Liver (tissue), 9 donors: ENCODE results near the gene DUOXA2. TPM values are rescaled to one million over a fixed set of nuclear protein-coding genes. Genes with fewer than 3 reads are reported as not detected.

Experiments used
- DNase-seq: peaks from one replicate; pipeline ENCODE4 v3.0.0-alpha.2; 2017; ENCODE audit warnings: low spot score
- H3K27ac ChIP-seq, 2 donors: one replicate each; pipeline ENCODE4 v1.7.0; 2013; ENCODE audit warnings: inconsistent platforms in 2 of 2, low read length in 2 of 2, control low read depth in 1 of 2, low read depth in 1 of 2, mild to moderate bottlenecking in 1 of 2
- H3K27me3 ChIP-seq, 4 donors: one replicate each; pipeline versions ENCODE4 v1.6.1 to v1.7.0; 2013; ENCODE audit warnings: low read length in 3 of 4, inconsistent platforms in 1 of 4, mild to moderate bottlenecking in 1 of 4, moderate library complexity in 1 of 4; ENCODE audit not compliant: control insufficient read depth in 4 of 4, insufficient read depth in 4 of 4
- H3K36me3 ChIP-seq, 4 donors: one replicate each; pipeline versions ENCODE4 v1.6.1 to v1.7.0; 2013; ENCODE audit warnings: low read length in 3 of 4, mild to moderate bottlenecking in 3 of 4, low read depth in 1 of 4, moderate library complexity in 1 of 4; ENCODE audit not compliant: control insufficient read depth in 4 of 4, insufficient read depth in 3 of 4
- H3K4me1 ChIP-seq, 4 donors: one replicate each; pipeline versions ENCODE4 v1.6.1 to v1.7.0; 2013; ENCODE audit warnings: low read length in 3 of 4, mild to moderate bottlenecking in 3 of 4, moderate library complexity in 1 of 4; ENCODE audit not compliant: control insufficient read depth in 4 of 4, insufficient read depth in 4 of 4
- H3K4me3 ChIP-seq, 3 donors: one replicate each; pipeline versions ENCODE4 v1.6.1 to v1.7.0; 2013; ENCODE audit warnings: low read length in 3 of 3, control low read depth in 1 of 3, low read depth in 1 of 3, mild to moderate bottlenecking in 1 of 3
- H3K9ac ChIP-seq, 2 donors: one replicate each; pipeline ENCODE4 v1.7.0; 2013; ENCODE audit warnings: low read length in 2 of 2, mild to moderate bottlenecking in 2 of 2, moderate library complexity in 2 of 2, control low read depth in 1 of 2, low read depth in 1 of 2
- H3K9me3 ChIP-seq, 4 donors: one replicate each; pipeline versions ENCODE4 v1.6.1 to v1.7.0; 2013; ENCODE audit warnings: low read length in 3 of 4; ENCODE audit not compliant: control insufficient read depth in 4 of 4
- EGR1 ChIP-seq, 2 donors: IDR thresholded peaks; 2 replicates each; pipeline ENCODE4 v1.6.1; 2016 to 2018; ENCODE audit warnings: antibody characterized with exemption in 2 of 2, low read depth in 2 of 2
- FOXA1 ChIP-seq: IDR thresholded peaks from 2 replicates; pipeline ENCODE4 v1.6.1; 2016; ENCODE audit warnings: antibody characterized with exemption
- FOXA2 ChIP-seq: IDR thresholded peaks from 2 replicates; pipeline ENCODE4 v1.6.1; 2016; ENCODE audit warnings: antibody characterized with exemption
- GABPA ChIP-seq, 2 donors: IDR thresholded peaks in 1 of 2; conservative IDR thresholded peaks in 1 of 2; 2 replicates each; pipeline ENCODE4 v1.6.1; 2016; ENCODE audit warnings: antibody characterized with exemption in 2 of 2, mild to moderate bottlenecking in 1 of 2, moderate library complexity in 1 of 2
- HNF4A ChIP-seq, 2 donors: conservative IDR thresholded peaks; 2 replicates each; pipeline ENCODE4 v1.6.1; 2016; ENCODE audit warnings: antibody characterized with exemption in 2 of 2, mild to moderate bottlenecking in 2 of 2
- HNF4G ChIP-seq: IDR thresholded peaks from 2 replicates; pipeline ENCODE4 v1.6.1; 2016; ENCODE audit warnings: antibody characterized with exemption
- JUND ChIP-seq, 2 donors: IDR thresholded peaks; 2 replicates each; pipeline ENCODE4 v1.6.1; 2016; ENCODE audit warnings: antibody characterized with exemption in 2 of 2
- NR2F2 ChIP-seq: IDR thresholded peaks from 2 replicates; pipeline ENCODE4 v1.6.1; 2016; ENCODE audit warnings: antibody characterized with exemption
- RAD21 ChIP-seq, 2 donors: IDR thresholded peaks; 2 replicates each; pipeline ENCODE4 v1.6.1; 2016; ENCODE audit warnings: antibody characterized with exemption in 2 of 2, mild to moderate bottlenecking in 2 of 2
- RXRA ChIP-seq, 2 donors: IDR thresholded peaks; 2 replicates each; pipeline ENCODE4 v1.6.1; 2017 to 2018; ENCODE audit warnings: antibody characterized with exemption in 2 of 2, mild to moderate bottlenecking in 1 of 2
- SP1 ChIP-seq: IDR thresholded peaks from 2 replicates; pipeline ENCODE4 v1.6.1; 2018; ENCODE audit warnings: antibody characterized with exemption, mild to moderate bottlenecking
- TAF1 ChIP-seq: conservative IDR thresholded peaks from 2 replicates; pipeline ENCODE4 v1.6.1; 2016; ENCODE audit warnings: antibody characterized with exemption, mild to moderate bottlenecking
- YY1 ChIP-seq: IDR thresholded peaks from 2 replicates; pipeline ENCODE4 v1.6.1; 2016; ENCODE audit warnings: antibody characterized with exemption, mild to moderate bottlenecking
- WGBS: extraction: QIAGEN DNeasy Blood & Tissue Kit; methylation state at CpG from one replicate; pipeline ENCODE4 v1.1.7; 2013; 5-methylcytosine and 5-hydroxymethylcytosine counted together
- polyA plus RNA-seq, 2 donors: library from polyadenylated mRNA; stranded (reverse) in 1 of 2; unstranded in 1 of 2; fragments of 200-250 nt in 1 of 2; fragments of >200 nt in 1 of 2; fragmentation: Nextera tagmentation in 1 of 2; extraction: Ambion mirVana in 1 of 2; gene quantifications; one replicate each; pipeline versions ENCODE4 v1.2.1 to v1.2.3, GENCODE V29; 2013 to 2015
- total RNA-seq, 2 donors: library from RNA; depleted of rRNA; stranded (reverse); fragments of >200 nt; gene quantifications; one replicate each; pipeline ENCODE4 v1.2.3, GENCODE V29; 2014
- TF ChIP-seq, protein P1 (sequence below): IDR thresholded peaks from 2 replicates; pipeline ENCODE4 v1.6.1; 2016; ENCODE audit warnings: antibody characterized with exemption, mild to moderate bottlenecking
- TF ChIP-seq, protein P2 (sequence below): IDR thresholded peaks from 2 replicates; pipeline ENCODE4 v1.6.1; 2016; ENCODE audit warnings: antibody characterized with exemption
- TF ChIP-seq, protein P3 (sequence below): IDR thresholded peaks from 2 replicates; pipeline ENCODE4 v1.6.1; 2016; ENCODE audit warnings: antibody characterized with exemption
- TF ChIP-seq, protein P4 (sequence below): fragments of 150-350 bp; IDR thresholded peaks from 2 replicates; pipeline ENCODE4 v1.5.1; 2017; ENCODE audit warnings: improper control_type of control experiment, low read depth, low read length; ENCODE audit not compliant: missing input control
- TF ChIP-seq, protein P5 (sequence below): IDR thresholded peaks from 2 replicates; pipeline ENCODE4 v1.6.1; 2016; ENCODE audit warnings: antibody characterized with exemption
- donor health status: healthy.
- donor health status: healthy.
- donor health status: healthy.
- donor health status: healthy.
- donor health status: healthy.

The DUOXA2 gene
- total and polyA plus RNA-seq, 4 donors = 0.07 TPM; not detected in 3

DNA sequence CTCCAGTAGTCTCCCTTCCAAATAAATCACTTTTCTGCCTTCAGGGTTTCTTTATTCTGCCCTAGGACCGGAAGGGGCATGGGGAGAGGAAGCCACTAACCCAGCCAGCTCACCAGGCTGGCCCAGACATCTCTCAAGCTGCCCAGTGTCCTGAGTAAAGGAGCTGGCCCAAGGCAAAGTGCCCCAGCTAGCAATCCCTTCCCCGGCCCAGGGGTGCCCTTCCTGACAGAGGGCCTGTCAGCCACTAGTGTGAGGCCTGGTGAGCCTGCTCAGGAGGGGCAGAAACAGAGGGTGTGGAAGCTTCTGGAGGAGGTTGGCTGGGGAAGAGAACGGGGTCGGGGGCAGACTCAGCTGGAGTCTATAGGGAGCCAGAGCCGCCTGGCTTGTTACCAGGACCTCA is 51.4 kb downstream of the DUOXA2 start:
- H3K36me3 ChIP-seq = no peaks in the 10 kb centered on the region
- H3K9ac ChIP-seq = no peak overlapping the region
- no peak overlapping the region for H3K4me3 ChIP-seq
- H3K27me3 ChIP-seq = no peaks in the 10 kb centered on the region
- peaks cover 2 to 12% (median 3%) of the 10 kb centered on the region in 4 donors for H3K4me1 ChIP-seq
- TF ChIP-seq, protein P1, sequence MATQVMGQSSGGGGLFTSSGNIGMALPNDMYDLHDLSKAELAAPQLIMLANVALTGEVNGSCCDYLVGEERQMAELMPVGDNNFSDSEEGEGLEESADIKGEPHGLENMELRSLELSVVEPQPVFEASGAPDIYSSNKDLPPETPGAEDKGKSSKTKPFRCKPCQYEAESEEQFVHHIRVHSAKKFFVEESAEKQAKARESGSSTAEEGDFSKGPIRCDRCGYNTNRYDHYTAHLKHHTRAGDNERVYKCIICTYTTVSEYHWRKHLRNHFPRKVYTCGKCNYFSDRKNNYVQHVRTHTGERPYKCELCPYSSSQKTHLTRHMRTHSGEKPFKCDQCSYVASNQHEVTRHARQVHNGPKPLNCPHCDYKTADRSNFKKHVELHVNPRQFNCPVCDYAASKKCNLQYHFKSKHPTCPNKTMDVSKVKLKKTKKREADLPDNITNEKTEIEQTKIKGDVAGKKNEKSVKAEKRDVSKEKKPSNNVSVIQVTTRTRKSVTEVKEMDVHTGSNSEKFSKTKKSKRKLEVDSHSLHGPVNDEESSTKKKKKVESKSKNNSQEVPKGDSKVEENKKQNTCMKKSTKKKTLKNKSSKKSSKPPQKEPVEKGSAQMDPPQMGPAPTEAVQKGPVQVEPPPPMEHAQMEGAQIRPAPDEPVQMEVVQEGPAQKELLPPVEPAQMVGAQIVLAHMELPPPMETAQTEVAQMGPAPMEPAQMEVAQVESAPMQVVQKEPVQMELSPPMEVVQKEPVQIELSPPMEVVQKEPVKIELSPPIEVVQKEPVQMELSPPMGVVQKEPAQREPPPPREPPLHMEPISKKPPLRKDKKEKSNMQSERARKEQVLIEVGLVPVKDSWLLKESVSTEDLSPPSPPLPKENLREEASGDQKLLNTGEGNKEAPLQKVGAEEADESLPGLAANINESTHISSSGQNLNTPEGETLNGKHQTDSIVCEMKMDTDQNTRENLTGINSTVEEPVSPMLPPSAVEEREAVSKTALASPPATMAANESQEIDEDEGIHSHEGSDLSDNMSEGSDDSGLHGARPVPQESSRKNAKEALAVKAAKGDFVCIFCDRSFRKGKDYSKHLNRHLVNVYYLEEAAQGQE = no peak
- TF ChIP-seq JUND (IDR thresholded peaks at IDR 0.05) = no peak
- TF ChIP-seq, protein P2, sequence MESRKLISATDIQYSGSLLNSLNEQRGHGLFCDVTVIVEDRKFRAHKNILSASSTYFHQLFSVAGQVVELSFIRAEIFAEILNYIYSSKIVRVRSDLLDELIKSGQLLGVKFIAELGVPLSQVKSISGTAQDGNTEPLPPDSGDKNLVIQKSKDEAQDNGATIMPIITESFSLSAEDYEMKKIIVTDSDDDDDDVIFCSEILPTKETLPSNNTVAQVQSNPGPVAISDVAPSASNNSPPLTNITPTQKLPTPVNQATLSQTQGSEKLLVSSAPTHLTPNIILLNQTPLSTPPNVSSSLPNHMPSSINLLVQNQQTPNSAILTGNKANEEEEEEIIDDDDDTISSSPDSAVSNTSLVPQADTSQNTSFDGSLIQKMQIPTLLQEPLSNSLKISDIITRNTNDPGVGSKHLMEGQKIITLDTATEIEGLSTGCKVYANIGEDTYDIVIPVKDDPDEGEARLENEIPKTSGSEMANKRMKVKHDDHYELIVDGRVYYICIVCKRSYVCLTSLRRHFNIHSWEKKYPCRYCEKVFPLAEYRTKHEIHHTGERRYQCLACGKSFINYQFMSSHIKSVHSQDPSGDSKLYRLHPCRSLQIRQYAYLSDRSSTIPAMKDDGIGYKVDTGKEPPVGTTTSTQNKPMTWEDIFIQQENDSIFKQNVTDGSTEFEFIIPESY = no peak
- TF ChIP-seq RAD21 (IDR thresholded peaks at IDR 0.05) = no peak
- no peak for TF ChIP-seq HNF4A (conservative IDR thresholded peaks at IDR 0.05)
- no peak for TF ChIP-seq RXRA (IDR thresholded peaks at IDR 0.05)
- TF ChIP-seq HNF4G = no peak
- no peak for TF ChIP-seq GABPA (IDR thresholded peaks at IDR 0.05 in 1 of 2, conservative IDR thresholded peaks at IDR 0.05 in 1 of 2)
- TF ChIP-seq, protein P3, sequence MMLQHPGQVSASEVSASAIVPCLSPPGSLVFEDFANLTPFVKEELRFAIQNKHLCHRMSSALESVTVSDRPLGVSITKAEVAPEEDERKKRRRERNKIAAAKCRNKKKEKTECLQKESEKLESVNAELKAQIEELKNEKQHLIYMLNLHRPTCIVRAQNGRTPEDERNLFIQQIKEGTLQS = no peak
- TF ChIP-seq, protein P4, sequence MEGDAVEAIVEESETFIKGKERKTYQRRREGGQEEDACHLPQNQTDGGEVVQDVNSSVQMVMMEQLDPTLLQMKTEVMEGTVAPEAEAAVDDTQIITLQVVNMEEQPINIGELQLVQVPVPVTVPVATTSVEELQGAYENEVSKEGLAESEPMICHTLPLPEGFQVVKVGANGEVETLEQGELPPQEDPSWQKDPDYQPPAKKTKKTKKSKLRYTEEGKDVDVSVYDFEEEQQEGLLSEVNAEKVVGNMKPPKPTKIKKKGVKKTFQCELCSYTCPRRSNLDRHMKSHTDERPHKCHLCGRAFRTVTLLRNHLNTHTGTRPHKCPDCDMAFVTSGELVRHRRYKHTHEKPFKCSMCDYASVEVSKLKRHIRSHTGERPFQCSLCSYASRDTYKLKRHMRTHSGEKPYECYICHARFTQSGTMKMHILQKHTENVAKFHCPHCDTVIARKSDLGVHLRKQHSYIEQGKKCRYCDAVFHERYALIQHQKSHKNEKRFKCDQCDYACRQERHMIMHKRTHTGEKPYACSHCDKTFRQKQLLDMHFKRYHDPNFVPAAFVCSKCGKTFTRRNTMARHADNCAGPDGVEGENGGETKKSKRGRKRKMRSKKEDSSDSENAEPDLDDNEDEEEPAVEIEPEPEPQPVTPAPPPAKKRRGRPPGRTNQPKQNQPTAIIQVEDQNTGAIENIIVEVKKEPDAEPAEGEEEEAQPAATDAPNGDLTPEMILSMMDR = no peak
- TF ChIP-seq FOXA1 = no peak
- no peak for TF ChIP-seq FOXA2
- no peak for TF ChIP-seq YY1
- H3K27ac ChIP-seq = no peak overlapping the region
- DNase-seq = no peak
- H3K9me3 ChIP-seq = no peaks in the 10 kb centered on the region
- WGBS = 81% methylated on average over 5 of the region's 5 CpGs

DNA sequence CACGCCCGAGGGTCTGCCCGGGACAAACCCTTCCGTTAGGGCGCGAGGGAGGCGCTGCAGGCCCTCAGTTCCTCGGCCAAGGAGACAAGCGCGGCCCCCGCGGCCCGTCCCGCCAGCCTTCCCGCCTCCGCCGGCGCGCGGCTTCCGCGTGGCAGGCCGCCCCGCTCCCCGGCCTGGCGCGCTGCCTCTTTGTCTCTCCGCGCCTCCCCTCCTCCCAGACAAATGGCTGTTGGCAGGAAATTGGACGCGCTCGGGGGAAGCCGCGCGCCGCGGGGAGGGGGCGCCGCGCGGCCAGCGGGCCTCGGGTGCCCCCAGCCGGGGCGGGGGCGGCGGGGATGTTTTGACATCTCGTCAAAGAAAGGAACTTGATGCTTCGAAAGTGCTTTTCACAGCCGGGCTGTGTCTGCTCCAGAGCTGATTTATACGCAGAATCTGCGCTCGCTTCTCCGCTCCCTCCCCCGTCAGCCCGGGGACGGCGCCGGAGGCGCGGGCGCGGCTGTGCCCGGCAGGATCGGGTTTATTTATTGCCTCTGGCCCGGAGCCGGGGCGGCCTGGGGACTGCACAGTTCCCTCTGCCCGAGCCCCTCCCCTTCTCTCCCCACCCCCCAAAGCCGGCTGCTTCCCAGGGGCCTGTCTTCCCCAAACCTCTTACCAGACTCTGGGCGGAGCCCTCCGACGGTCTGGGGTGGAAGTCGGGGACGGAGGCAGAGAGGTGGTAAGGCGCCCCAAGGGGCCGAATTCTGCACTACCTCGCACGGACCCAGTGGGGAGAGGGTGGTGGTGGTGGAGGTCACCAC is 52.9 kb downstream of the DUOXA2 start:
- Histone ChIP-seq H3K36me3 (peaks cover 0 to 2% (median 2%) of the 10 kb centered on the region in 4 donors), H3K27ac (peak overlapping the region; percentile 83 to 89), H3K9me3 (no peaks in the 10 kb centered on the region), H3K4me3 (peak overlapping the region; percentile 69 to 71 (median 71)), H3K4me1 (peaks cover 2 to 12% (median 3%) of the 10 kb centered on the region in 4 donors), H3K27me3 (no peaks in the 10 kb centered on the region), H3K9ac (peak overlapping the region; percentile 60 to 68)
- under 1% methylated on average over 79 of the region's 79 CpGs for WGBS
- peak; percentile 82 for DNase-seq
- TF ChIP-seq JUND (IDR thresholded peaks at IDR 0.05) (no peak), HNF4G (no peak), FOXA1 (no peak), YY1 (peak; percentile 18), RAD21 (IDR thresholded peaks at IDR 0.05) (peak in 1 of 2 donors; percentile 61), EGR1 (IDR thresholded peaks at IDR 0.05; ENCODE audit: low read depth in 2 of 2) (no peak), TAF1 (no peak), NR2F2 (peak; percentile 96), RXRA (IDR thresholded peaks at IDR 0.05) (peak in 1 of 2 donors; percentile 17), FOXA2 (no peak), SP1 (peak; percentile 17)
- TF ChIP-seq, protein P3 = no peak
- TF ChIP-seq, protein P2 = no peak
- TF ChIP-seq, protein P5, sequence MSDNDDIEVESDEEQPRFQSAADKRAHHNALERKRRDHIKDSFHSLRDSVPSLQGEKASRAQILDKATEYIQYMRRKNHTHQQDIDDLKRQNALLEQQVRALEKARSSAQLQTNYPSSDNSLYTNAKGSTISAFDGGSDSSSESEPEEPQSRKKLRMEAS = no peak
- TF ChIP-seq, protein P4 = peak; percentile 67
